ENCODE results near the gene AFF3.

- TF ChIP-seq CTCF (IDR thresholded peaks at IDR 0.05) (no peak), EP300 (IDR thresholded peaks at IDR 0.05) (no peak)
Observed at GRCh38 chr2:100068395-100068794, 74.0 kb downstream of the AFF3 start.
